ENCODE results near the gene DYNC1I1.

- no peak for TF ChIP-seq TAF15 (IDR thresholded peaks at IDR 0.05; ENCODE audit: low read depth, low read length, poor library complexity, severe bottlenecking)
- TF ChIP-seq ETS1 (CRISPR knock-in tag; IDR thresholded peaks at IDR 0.05) = no peak
- TF ChIP-seq GABPB1 (CRISPR knock-in tag; IDR thresholded peaks at IDR 0.05) = no peak
- TF ChIP-seq MAFK (conservative IDR thresholded peaks at IDR 0.05 in 1 of 2, IDR thresholded peaks at IDR 0.05 in 1 of 2; ENCODE audit: low read length in 2 of 2) = no peak
- TF ChIP-seq RERE (CRISPR knock-in tag; IDR thresholded peaks at IDR 0.05; ENCODE audit: low read depth) = no peak
- no peak for TF ChIP-seq DBP (CRISPR knock-in tag; IDR thresholded peaks at IDR 0.05; ENCODE audit: not compliant biosample characterization)
- TF ChIP-seq FOSL1 (CRISPR knock-in tag; IDR thresholded peaks at IDR 0.05; ENCODE audit: borderline replicate concordance) = no peak
- no peak for TF ChIP-seq FOXA1 (IDR thresholded peaks at IDR 0.05)
- TF ChIP-seq FOXA1 (CRISPR knock-in tag; IDR thresholded peaks at IDR 0.05) = no peak
- TF ChIP-seq SMC3 (IDR thresholded peaks at IDR 0.05; ENCODE audit: low read length) = no peak
Observed at GRCh38 chr7:95875519-95875918, 103.2 kb downstream of the DYNC1I1 start.

Measured in HepG2 (cell line).